ENCODE data around the gene DCBLD1. TPM values are rescaled to one million over a fixed set of nuclear protein-coding genes. Genes with fewer than 3 reads are reported as not detected.

Gene DCBLD1
- total and polyA plus RNA-seq, 2 of the 13 experiments (the other 11 are each of a cell fraction or from before 2014, with no cell fraction given) = 23.2 to 41.5 TPM

DNA sequence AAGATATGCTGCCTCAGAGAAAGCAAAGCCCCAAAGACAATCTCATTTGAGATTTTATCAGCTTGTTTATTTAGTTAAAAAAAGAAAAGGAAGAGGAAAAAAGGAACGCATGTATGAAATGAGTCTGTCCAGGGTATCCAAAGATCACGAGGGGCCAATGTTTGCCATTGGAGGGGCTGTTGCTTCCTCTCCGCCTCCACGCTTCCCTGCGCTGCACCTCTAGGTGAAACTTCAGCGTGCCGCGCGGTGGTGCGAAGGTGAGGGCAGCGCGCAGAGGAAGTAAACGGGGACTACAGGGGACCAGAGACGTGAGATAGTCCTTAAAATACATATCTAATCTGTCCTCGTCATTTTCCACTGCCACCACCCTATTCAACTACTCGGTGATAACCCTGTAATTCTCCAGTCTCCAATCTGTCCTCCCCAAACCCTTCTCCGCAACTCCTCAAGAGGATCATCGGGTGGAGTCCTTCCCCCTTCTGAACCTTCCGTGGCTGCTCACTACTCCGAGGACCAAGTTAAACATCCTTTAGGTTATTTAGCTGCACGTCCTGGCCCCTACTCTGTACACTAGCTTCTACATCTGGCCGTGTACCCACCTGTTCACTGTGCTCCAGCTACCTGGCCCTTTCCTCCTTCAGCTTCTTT, 1.1 kb upstream of the DCBLD1 start (continued):
- TF ChIP-seq AKAP8 (CRISPR knock-in tag; IDR thresholded peaks at IDR 0.05) (no peak), HMG20B (CRISPR knock-in tag; conservative IDR thresholded peaks at IDR 0.05) (peak; percentile 73; the same call in 1 of the 2 replicates), DR1 (CRISPR knock-in tag; IDR thresholded peaks at IDR 0.05) (no peak), KLF12 (CRISPR knock-in tag; IDR thresholded peaks at IDR 0.05; ENCODE audit: borderline replicate concordance) (peak; percentile 50; the same call in 1 of the 2 replicates), ZBTB37 (CRISPR knock-in tag; IDR thresholded peaks at IDR 0.05) (no peak), SMYD3 (CRISPR knock-in tag; IDR thresholded peaks at IDR 0.05) (no peak), ZNF556 (CRISPR knock-in tag; IDR thresholded peaks at IDR 0.05; ENCODE audit: borderline replicate concordance) (no peak), ZNF639 (CRISPR knock-in tag; conservative IDR thresholded peaks at IDR 0.05) (peak; percentile 63; the same call in 1 of the 2 replicates), SAFB2 (CRISPR knock-in tag; IDR thresholded peaks at IDR 0.05; ENCODE audit: borderline replicate concordance, low read depth) (no peak), MIER2 (CRISPR knock-in tag; IDR thresholded peaks at IDR 0.05) (peak; percentile 76), ZNF343 (CRISPR knock-in tag; IDR thresholded peaks at IDR 0.05) (no peak), WIZ (CRISPR knock-in tag; IDR thresholded peaks at IDR 0.05) (no peak), ZBTB3 (CRISPR knock-in tag; IDR thresholded peaks at IDR 0.05; ENCODE audit: borderline replicate concordance, low read depth) (0 out of 2 replicates have a peak, but pooled peaks have one; percentile 2), AGO1 (IDR thresholded peaks at IDR 0.05; ENCODE audit: low read depth, low read length, poor library complexity, severe bottlenecking) (no peak), PAX8 (CRISPR knock-in tag; IDR thresholded peaks at IDR 0.05; ENCODE audit: borderline replicate concordance) (no peak; the same call in 1 of the 2 replicates), RFXAP (CRISPR knock-in tag; IDR thresholded peaks at IDR 0.05; ENCODE audit: borderline replicate concordance) (peak; percentile 67; the same call in 1 of the 2 replicates), ZNF749 (CRISPR knock-in tag; IDR thresholded peaks at IDR 0.05; ENCODE audit: borderline replicate concordance) (no peak), ZNF703 (CRISPR knock-in tag; IDR thresholded peaks at IDR 0.05; ENCODE audit: borderline replicate concordance) (no peak)
- TF ChIP-seq, protein P1, sequence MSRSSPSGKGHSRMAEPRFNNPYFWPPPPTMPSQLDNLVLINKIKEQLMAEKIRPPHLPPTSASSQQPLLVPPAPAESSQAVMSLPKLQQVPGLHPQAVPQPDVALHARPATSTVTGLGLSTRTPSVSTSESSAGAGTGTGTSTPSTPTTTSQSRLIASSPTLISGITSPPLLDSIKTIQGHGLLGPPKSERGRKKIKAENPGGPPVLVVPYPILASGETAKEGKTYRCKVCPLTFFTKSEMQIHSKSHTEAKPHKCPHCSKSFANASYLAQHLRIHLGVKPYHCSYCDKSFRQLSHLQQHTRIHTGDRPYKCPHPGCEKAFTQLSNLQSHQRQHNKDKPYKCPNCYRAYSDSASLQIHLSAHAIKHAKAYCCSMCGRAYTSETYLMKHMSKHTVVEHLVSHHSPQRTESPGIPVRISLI (CRISPR knock-in tag; IDR thresholded peaks at IDR 0.05; ENCODE audit: borderline replicate concordance) = peak; percentile 30; the same call in 1 of the 2 replicates
- TF ChIP-seq, protein P2, sequence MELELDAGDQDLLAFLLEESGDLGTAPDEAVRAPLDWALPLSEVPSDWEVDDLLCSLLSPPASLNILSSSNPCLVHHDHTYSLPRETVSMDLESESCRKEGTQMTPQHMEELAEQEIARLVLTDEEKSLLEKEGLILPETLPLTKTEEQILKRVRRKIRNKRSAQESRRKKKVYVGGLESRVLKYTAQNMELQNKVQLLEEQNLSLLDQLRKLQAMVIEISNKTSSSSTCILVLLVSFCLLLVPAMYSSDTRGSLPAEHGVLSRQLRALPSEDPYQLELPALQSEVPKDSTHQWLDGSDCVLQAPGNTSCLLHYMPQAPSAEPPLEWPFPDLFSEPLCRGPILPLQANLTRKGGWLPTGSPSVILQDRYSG (CRISPR knock-in tag; IDR thresholded peaks at IDR 0.05) = no peak
- TF ChIP-seq, protein P3, sequence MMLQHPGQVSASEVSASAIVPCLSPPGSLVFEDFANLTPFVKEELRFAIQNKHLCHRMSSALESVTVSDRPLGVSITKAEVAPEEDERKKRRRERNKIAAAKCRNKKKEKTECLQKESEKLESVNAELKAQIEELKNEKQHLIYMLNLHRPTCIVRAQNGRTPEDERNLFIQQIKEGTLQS (CRISPR knock-in tag; IDR thresholded peaks at IDR 0.05) = peak; percentile 56; the same call in 1 of the 2 replicates
- TF ChIP-seq, protein P4, sequence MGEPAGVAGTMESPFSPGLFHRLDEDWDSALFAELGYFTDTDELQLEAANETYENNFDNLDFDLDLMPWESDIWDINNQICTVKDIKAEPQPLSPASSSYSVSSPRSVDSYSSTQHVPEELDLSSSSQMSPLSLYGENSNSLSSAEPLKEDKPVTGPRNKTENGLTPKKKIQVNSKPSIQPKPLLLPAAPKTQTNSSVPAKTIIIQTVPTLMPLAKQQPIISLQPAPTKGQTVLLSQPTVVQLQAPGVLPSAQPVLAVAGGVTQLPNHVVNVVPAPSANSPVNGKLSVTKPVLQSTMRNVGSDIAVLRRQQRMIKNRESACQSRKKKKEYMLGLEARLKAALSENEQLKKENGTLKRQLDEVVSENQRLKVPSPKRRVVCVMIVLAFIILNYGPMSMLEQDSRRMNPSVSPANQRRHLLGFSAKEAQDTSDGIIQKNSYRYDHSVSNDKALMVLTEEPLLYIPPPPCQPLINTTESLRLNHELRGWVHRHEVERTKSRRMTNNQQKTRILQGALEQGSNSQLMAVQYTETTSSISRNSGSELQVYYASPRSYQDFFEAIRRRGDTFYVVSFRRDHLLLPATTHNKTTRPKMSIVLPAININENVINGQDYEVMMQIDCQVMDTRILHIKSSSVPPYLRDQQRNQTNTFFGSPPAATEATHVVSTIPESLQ (CRISPR knock-in tag; conservative IDR thresholded peaks at IDR 0.05) = no peak
